ENCODE measurements around the gene PSMD13.
"Not testable (repeated sequence)": the region's sequence is repeated elsewhere in the genome, so short reads cannot be mapped to it uniquely, and the experiment has no call there.

PSMD13 gene

GRCh38 chr11:236774-237767 lies at the start of gene PSMD13:
Gene PSMD13, plus strand, starts transcription at chr11:236976. Its CDS starts 74 bp downstream, at chr11:237050.
- Histone ChIP-seq H3K27me3 (ENCODE audit: control insufficient read depth, insufficient read depth, low read length) (no peaks in the 10 kb centered on the region), H3K36me3 (ENCODE audit: control insufficient read depth, insufficient read depth, low read length) (peaks cover 29% of the 10 kb centered on the region), H3K9ac (ENCODE audit: low read depth, low read length) (peak within 1 kb of the TSS; percentile 83), H3K4me1 (ENCODE audit: control insufficient read depth, insufficient read depth, low read length) (peaks cover 8% of the 10 kb centered on the region), H3K9me3 (ENCODE audit: control insufficient read depth, insufficient read depth, low read length) (no peaks in the 10 kb centered on the region), H3K27ac (ENCODE audit: low read depth, low read length) (peak within 1 kb of the TSS; percentile 97), H3K4me3 (ENCODE audit: low read depth, low read length) (peak within 1 kb of the TSS; percentile 96)

- H3K27me3 ChIP-seq (ENCODE audit: control insufficient read depth, insufficient read depth, low read length); H3K27ac ChIP-seq (ENCODE audit: low read depth, low read length); H3K4me1 ChIP-seq (ENCODE audit: control insufficient read depth, insufficient read depth, low read length); H3K9ac ChIP-seq (ENCODE audit: low read depth, low read length); H3K4me3 ChIP-seq (ENCODE audit: low read depth, low read length); H3K36me3 ChIP-seq (ENCODE audit: control insufficient read depth, insufficient read depth, low read length); H3K9me3 ChIP-seq (ENCODE audit: control insufficient read depth, insufficient read depth, low read length): not testable (repeated sequence)
Observed at GRCh38 chr11:189200-189783, 47.5 kb upstream of the PSMD13 start.

DNA sequence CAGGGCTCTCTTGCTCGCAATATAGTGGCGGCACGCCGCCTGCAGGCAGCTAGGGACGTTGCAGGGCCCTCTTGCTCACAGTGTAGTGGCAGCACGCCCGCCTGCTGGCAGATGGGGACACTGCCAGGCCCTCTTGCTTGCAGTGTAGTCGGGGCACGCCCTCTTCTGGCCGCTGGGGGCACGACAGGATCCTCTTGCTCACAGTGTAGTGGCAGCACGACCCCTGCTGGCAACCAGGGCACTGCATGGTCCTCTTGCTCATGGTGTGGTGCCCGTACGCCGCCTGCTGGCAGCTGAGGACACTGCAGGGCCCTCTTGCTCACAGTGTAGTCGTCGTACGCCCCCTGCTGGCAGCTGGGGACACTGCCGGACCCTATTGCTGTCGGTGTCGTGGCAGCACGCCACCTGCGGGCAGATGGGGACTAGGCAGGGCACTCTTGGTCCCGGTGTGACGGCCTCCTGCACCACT lies 46.9 kb upstream of the PSMD13 start:
- H3K4me1 ChIP-seq (ENCODE audit: control insufficient read depth, insufficient read depth, low read length); H3K9me3 ChIP-seq (ENCODE audit: control insufficient read depth, insufficient read depth, low read length); H3K27ac ChIP-seq (ENCODE audit: low read depth, low read length); H3K36me3 ChIP-seq (ENCODE audit: control insufficient read depth, insufficient read depth, low read length); H3K27me3 ChIP-seq (ENCODE audit: control insufficient read depth, insufficient read depth, low read length); H3K9ac ChIP-seq (ENCODE audit: low read depth, low read length); H3K4me3 ChIP-seq (ENCODE audit: low read depth, low read length): not testable (repeated sequence)

- not testable (repeated sequence) for H3K27me3 ChIP-seq (ENCODE audit: control insufficient read depth, insufficient read depth, low read length); H3K9ac ChIP-seq (ENCODE audit: low read depth, low read length); H3K27ac ChIP-seq (ENCODE audit: low read depth, low read length); H3K36me3 ChIP-seq (ENCODE audit: control insufficient read depth, insufficient read depth, low read length); H3K9me3 ChIP-seq (ENCODE audit: control insufficient read depth, insufficient read depth, low read length); H3K4me1 ChIP-seq (ENCODE audit: control insufficient read depth, insufficient read depth, low read length); H3K4me3 ChIP-seq (ENCODE audit: low read depth, low read length)
Observed at GRCh38 chr11:190546-190945, 46.2 kb upstream of the PSMD13 start.

DNA sequence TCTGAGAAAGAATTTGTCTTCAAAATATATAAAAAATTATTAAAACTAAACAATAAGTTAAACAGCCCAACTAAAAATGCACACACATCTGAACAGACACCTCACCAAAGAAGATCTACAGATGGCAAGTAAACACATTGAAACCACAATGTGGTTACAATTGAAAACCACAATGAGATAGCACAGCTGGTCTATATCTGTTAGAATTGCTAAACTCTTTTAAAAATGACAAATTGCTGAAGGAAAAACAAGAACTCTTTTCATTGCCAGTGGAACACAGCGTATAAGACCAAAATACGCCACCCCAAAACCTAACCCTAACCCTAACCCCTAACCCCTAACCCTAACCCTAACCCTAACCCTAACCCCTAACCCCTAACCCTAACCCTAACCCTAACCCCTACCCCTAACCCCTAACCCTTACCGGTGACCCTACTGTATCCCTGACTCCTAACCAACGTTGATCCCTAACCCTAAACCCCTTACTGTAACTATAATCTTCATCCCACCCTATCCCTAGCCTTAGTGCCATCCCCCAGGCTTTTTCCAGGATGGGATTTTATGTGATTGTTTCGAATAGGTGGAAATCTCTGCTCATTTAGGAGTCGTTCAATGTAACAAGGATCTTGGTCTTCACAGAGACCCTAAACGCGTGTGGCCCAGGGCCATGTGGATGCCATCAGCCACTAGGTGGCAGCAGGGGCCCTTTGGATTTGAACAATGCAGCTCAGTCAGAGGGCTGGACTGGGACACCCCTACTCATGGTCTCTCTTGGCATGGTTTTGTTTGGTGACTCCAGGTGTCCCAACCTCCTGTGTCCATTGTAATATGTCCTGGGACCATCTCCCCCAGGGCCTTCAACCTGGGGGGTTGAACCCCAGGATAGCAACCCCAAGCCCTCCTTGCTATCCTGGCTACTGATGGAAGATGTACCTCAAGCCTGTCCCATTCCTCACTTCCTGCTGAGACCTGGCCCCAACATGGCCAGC lies 45.0 kb upstream of the PSMD13 start:
- not testable (repeated sequence) for H3K4me3 ChIP-seq (ENCODE audit: low read depth, low read length); H3K4me1 ChIP-seq (ENCODE audit: control insufficient read depth, insufficient read depth, low read length); H3K27me3 ChIP-seq (ENCODE audit: control insufficient read depth, insufficient read depth, low read length); H3K9ac ChIP-seq (ENCODE audit: low read depth, low read length); H3K27ac ChIP-seq (ENCODE audit: low read depth, low read length); H3K36me3 ChIP-seq (ENCODE audit: control insufficient read depth, insufficient read depth, low read length); H3K9me3 ChIP-seq (ENCODE audit: control insufficient read depth, insufficient read depth, low read length)

DNA sequence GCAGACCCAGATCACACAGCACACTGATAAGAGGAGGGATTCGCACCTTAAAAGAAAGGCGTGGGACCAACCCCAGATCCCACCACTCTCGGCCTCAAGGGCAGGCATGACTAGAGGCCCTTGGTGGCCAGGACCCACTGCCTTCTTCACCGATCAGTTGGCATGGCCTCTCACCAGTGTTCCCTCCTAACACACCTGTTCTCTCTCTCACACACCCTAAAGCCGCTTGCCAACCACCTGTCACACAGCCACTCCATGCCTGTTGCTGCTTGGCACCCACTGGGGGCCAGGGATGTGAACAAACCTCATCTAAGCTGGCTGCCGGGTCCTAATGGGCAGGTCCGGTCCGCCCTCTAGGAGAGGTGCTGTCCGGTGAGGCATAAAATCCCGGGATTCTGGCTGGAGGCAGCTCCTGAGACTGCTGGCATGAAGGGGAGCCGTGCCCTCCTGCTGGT lies 44.1 kb upstream of the PSMD13 start, which contains the start of gene SCGB1C1:
SCGB1C1 (plus strand) TSS at position 405 of the 455 bp plus-strand sequence; CDS start at position 427, 22 bp downstream.
- not testable (repeated sequence) for H3K9me3 ChIP-seq (ENCODE audit: control insufficient read depth, insufficient read depth, low read length); H3K36me3 ChIP-seq (ENCODE audit: control insufficient read depth, insufficient read depth, low read length); H3K4me3 ChIP-seq (ENCODE audit: low read depth, low read length); H3K9ac ChIP-seq (ENCODE audit: low read depth, low read length); H3K4me1 ChIP-seq (ENCODE audit: control insufficient read depth, insufficient read depth, low read length); H3K27ac ChIP-seq (ENCODE audit: low read depth, low read length); H3K27me3 ChIP-seq (ENCODE audit: control insufficient read depth, insufficient read depth, low read length)

GRCh38 chr11:193481-193880 lies 43.3 kb upstream of the PSMD13 start:
- not testable (repeated sequence) for H3K9ac ChIP-seq (ENCODE audit: low read depth, low read length); H3K9me3 ChIP-seq (ENCODE audit: control insufficient read depth, insufficient read depth, low read length); H3K27me3 ChIP-seq (ENCODE audit: control insufficient read depth, insufficient read depth, low read length); H3K27ac ChIP-seq (ENCODE audit: low read depth, low read length); H3K36me3 ChIP-seq (ENCODE audit: control insufficient read depth, insufficient read depth, low read length); H3K4me1 ChIP-seq (ENCODE audit: control insufficient read depth, insufficient read depth, low read length); H3K4me3 ChIP-seq (ENCODE audit: low read depth, low read length)

DNA sequence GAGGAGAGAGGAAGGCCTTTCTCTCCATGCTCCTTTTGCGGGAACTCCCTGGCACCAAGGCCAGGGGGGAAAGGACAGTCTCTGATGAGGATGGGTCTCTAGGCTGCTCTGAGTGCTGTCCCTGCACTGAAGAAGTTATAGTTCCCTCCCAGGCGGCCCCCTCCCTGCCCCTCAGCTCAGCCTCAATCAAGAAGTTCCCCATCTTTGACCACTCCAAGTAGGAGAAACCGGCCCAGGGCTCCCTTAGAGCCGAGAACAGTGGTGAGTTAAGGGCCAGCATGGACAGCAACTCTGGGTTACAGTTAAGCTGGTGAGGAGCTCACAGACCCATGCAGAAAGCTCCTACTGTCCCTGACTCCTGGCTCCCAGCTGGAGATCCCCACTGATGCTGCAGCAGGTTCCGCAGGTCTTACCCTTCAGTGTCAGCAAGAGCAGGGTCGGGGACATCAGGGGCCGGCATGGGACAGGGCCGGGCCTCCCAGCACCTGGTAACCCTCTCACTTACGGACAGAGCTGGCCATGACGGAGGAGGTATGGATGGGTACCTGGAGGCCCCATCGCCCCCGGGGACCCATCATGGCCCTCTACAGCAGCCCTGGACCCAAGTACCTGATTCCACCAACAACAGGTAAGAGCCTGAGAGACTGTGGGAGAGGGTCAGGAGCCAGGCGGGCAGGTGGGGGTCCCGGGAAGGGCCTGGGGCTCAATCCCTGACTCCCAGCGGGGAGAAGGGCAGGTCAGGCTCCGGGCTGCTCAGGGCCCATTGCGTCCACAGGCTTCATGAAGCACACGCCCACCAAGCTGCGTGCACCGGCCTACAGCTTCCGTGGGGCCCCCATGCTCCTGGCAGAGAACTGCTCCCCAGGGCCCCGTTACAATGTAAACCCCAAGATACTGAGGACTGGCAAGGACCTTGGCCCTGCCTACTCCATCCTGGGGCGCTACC lies 39.7 kb upstream of the PSMD13 start:
- H3K9ac ChIP-seq (ENCODE audit: low read depth, low read length) = no peak overlapping the region
- H3K36me3 ChIP-seq (ENCODE audit: control insufficient read depth, insufficient read depth, low read length) = no peaks in the 10 kb centered on the region
- H3K27me3 ChIP-seq (ENCODE audit: control insufficient read depth, insufficient read depth, low read length) = no peaks in the 10 kb centered on the region
- no peak overlapping the region for H3K4me3 ChIP-seq (ENCODE audit: low read depth, low read length)
- no peaks in the 10 kb centered on the region; the same call in 1 of the 2 replicates for H3K9me3 ChIP-seq (ENCODE audit: control insufficient read depth, insufficient read depth, low read length)
- no peaks in the 10 kb centered on the region for H3K4me1 ChIP-seq (ENCODE audit: control insufficient read depth, insufficient read depth, low read length)
- H3K27ac ChIP-seq (ENCODE audit: low read depth, low read length) = no peak overlapping the region

DNA sequence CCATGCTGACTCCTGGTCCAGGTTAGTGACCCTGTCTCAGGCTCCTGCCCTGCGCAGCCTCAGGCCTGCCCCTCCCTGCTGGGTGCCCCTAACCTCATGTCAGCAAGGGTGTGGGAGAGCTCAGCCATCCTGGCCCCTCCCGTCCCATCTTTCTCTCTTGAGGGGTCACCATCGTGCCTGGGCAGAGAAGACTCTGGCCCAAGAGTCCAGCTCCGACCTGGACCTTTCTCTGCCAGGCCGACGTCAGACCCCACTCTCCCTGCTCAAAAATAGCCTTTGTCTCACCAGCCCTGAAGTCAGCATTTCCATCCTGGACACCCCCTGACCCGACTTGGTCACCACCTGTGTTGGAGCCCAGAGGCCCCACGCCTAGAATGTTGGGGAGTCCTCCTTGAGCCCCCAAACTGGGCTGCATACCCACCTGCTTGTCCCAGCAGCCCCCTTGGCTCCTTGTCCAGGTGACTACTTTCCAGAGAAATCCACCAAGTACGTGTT lies 39.0 kb upstream of the PSMD13 start:
- no peak overlapping the region for H3K27ac ChIP-seq (ENCODE audit: low read depth, low read length)
- no peak overlapping the region for H3K4me3 ChIP-seq (ENCODE audit: low read depth, low read length)
- no peaks in the 10 kb centered on the region for H3K36me3 ChIP-seq (ENCODE audit: control insufficient read depth, insufficient read depth, low read length)
- H3K4me1 ChIP-seq (ENCODE audit: control insufficient read depth, insufficient read depth, low read length) = no peaks in the 10 kb centered on the region
- H3K9ac ChIP-seq (ENCODE audit: low read depth, low read length) = no peak overlapping the region
- H3K9me3 ChIP-seq (ENCODE audit: control insufficient read depth, insufficient read depth, low read length) = no peaks in the 10 kb centered on the region; the same call in 1 of the 2 replicates
- no peaks in the 10 kb centered on the region for H3K27me3 ChIP-seq (ENCODE audit: control insufficient read depth, insufficient read depth, low read length)
